ENCODE results near the gene UTRN. TPM values are rescaled to one million over a fixed set of nuclear protein-coding genes. Genes with fewer than 3 reads are reported as not detected.

Gene UTRN
- total RNA-seq = 96.4 TPM
- long read RNA-seq, partial matches to known transcripts = 10 of 27 reads
- long read RNA-seq, other reads (novel, unspliced or antisense) = 17 of 27 reads

DNA sequence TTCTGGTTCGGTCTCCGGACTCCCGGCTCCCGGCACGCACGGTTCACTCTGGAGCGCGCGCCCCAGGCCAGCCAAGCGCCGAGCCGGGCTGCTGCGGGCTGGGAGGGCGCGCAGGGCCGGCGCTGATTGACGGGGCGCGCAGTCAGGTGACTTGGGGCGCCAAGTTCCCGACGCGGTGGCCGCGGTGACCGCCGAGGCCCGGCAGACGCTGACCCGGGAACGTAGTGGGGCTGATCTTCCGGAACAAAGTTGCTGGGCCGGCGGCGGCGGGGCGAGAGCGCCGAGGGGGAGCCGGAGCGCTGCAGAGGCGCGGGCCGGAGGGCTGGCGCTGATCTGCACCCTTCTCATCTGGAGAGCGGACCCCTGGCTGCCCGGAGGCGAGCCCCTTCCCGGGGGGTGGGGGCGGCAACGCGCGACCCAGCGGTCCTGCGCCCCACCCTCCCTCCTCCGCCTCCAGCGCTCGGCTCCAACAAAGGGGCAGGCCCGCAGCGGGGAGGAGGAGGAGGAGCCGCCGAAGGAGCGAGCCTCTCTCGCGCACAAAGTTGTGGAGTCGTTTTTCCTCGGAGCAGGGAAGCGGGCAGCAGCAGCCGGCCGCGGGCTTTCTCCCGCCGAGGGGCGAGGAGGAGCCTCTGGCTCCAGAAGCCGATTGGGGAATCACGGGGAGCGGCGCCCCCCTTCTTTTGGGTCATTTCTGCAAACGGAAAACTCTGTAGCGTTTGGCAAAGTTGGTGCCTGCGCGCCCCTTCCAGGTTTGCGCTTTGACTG, at the start of gene UTRN:
Gene UTRN (plus strand): TSS at position 553 of the 765 bp plus-strand sequence. CDS start 6,494 bp downstream, outside the sequence.
- intact Hi-C loops (cut with DNase I) = loop anchor here (1.0 to 10.0 kb wide), 4 partner anchors 69 to 197 kb away; partner anchors contain the start of gene STX11
- peak; percentile 90 for DNase-seq (ENCODE audit: low spot score)

DNA sequence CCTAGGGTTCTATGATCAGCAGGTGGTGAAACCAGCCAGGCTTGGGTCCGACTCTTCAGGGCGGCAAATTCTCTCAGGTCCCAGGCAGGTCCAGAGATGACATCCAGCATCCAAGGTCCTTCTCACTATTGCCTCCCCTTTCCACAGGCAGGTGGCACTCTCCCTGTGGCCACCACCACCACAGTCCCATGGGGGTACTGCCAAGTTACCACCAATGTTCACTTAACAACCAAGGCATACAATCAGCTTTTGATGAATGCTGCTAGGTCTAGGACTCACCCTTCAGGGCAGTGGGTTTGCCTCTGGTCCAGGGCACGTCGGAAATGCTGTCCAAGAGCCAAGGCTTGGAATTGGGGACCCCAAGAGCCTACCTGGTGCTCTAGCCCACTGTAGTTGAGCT, 40.4 kb upstream of the UTRN start:
- intact Hi-C loops (cut with DNase I) = no loop called here
- no peak for DNase-seq (ENCODE audit: low spot score)

DNA sequence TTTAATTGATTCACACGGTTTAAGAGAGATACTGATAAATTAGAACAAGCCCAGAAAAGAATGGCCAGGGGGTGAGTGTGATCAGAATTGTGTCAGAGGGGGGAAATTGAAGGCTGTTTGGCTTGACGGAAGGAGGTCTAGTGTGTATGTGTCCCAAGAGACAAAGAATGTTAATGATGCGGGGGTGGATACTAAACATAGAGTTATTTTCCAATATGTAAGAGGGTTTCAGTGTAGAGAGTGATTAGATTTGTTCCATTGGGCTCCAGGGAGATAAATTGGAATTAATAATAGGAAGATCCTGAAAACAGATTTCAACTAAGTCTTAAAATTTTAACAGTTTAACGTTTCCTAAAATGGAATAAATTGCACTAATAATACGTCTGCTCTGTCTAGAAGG, 38.1 kb upstream of the UTRN start:
- no peak for DNase-seq (ENCODE audit: low spot score)
- intact Hi-C loops (cut with DNase I) = no loop called here

DNA sequence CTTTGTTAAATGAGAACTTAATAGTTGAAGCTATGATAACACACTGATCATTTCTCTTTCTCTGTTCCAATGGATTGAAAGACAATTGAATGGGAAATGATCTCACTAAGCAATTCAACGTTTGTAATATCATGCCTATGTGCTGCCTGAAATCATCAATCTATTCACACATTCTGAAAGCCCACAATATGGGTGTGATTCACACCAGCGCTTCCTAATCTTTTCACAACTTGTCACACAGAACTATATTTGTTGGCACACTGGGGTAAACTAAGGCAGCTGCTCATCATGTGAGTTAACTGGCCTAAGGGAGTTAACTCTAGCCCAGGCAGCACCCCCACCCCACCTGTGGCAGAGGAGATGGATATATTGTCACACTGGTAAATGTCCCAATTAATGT, 37.1 kb upstream of the UTRN start:
- intact Hi-C loops (cut with DNase I) = no loop called here
- no peak for DNase-seq (ENCODE audit: low spot score)

DNA sequence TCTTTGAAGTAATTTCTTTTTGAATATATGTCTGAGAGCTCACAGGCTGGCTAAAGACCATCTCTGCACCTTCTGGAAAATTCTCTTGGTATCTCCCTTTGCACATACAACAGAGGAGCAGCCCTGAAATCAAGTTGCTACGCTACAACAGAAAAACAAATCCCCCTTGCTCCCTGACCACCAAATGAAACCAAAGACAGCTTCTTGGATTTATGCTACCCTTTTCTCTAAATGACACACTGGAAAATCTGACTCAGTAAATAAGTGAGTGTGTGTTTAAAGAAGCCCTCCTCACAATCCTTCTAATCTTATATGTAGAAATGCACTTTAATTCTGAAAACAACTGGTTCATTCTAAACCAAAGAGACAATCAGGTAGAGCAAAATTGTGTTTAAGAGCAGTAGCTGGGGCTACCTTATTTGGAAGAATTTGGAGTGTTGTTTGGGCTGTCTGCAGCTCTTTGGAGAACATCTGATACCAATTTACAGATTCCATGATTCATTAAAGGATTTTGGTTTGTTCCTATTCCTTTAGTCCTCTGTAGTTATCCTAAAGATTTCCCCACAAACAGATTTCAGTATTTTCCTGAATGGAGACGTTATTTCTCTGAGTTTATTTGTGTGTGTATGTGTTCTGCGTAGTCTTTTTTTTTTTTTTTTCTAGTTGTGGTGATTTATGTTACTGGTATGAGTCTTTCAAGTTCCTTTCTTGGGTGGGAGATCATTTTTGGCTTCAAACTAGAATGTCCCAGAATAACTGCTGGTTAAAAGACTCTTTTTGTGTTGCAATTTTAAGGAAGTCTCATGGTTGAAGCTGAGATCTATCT, 36.4 kb upstream of the UTRN start:
- no peak for DNase-seq (ENCODE audit: low spot score)

DNA sequence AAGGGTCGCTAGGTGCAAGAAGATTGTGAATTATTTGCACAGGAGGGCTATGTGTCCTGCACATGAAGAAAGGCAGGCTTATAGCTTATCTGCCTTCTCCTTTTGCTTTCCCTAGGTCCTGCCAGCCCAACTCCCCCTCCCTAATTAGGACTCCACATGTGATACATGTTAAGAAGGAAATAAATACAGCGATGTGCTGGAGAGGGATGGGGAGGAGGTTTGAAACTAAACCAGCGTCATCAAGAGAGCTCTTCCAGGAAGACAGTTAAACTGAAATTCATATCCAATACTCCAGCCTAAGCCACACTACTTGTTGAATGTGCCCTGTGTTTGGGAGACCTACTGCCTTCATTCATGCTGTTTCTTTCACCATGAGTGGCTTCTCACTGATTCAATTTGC, 34.9 kb upstream of the UTRN start:
- intact Hi-C loops (cut with DNase I) = no loop called here
- no peak for DNase-seq (ENCODE audit: low spot score)

More for the DNA sequence above, 36.4 kb upstream of the UTRN start:
- intact Hi-C loops (cut with DNase I) = no loop called here

DNA sequence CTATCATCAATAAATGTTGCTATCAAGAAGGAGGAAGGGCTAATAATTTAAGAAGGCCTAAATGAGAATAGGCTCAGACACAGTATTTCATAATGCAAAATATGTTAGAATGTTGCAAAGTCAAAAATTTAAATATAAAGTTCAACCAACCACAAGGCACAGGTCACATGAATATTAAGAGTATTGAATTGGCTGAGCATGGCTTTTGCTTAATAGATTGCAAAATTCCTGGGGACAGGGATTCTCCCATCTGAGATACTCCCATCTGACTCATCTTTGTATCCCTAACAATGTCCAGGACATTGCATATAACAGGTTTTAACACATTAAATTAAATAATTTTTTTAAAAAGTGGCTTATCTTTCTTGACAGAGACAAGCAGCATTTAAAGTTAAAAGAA, 32.9 kb upstream of the UTRN start:
- no peak for DNase-seq (ENCODE audit: low spot score)
- intact Hi-C loops (cut with DNase I) = no loop called here

DNA sequence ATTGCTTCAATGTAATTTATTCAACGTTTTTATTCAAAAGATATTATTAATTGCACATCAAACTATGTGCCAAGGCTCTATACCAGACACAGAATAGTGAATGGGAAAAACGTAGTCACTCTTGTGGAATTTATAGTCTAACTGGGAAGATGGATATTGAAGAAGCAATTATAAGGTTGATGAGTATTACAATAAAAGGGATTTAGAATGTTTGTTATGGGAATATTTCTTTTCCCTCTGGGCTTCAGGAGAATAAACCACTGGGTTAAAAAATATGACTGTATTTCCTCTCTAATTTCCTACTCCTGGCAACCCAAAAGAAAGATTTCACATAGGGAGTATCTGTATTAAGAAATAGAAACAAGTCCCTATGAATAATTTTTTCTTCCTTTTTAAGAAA, 25.1 kb upstream of the UTRN start:
- intact Hi-C loops (cut with DNase I) = loop anchor here (5.0 kb wide), 1 partner anchor 217 kb away; no protein-coding TSS in a partner anchor
- DNase-seq (ENCODE audit: low spot score) = no peak

DNA sequence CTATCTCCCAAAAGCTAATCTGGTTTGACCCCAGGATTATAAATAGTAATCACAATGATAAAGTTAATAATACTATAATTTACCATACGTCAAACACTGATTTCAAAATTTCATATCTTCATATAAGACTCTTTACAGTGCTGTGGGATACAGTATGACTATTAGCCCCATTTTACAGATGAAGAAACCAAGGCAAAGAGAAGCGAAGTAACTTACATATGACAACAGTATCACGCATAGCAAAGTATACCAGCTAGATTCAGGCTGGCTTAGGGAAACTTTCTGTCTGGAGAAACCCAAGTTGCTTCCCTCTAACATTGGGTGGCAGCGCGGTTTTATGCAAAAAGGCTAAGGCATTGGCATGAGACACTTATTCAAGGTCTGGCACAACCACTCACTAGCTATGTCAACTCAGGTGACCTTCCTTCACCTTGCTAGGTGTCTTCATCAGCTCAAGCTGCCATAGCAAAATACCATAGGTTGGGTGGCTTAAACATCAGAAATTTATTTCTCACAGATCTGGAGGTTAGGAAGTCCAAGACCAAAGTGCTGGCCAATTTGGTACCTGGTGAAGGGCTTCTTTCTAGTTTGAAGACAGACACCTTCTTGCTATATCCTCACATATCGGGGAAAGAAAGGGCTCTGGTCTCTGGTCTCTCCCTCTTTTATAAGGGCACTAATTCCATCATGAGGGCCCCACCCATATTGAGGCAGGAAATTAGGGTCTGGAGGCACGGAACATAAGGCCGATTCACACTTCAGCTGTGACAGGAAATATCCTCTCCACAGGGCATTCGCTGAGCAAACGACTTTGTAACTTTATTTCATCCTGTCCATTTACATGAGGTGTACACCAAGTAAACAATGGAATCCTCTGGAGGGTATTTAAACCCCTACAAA, 22.4 kb upstream of the UTRN start:
- intact Hi-C loops (cut with DNase I) = loop anchor here (5.0 kb wide), 1 partner anchor 215 kb away; no protein-coding TSS in a partner anchor
- DNase-seq (ENCODE audit: low spot score) = no peak

DNA sequence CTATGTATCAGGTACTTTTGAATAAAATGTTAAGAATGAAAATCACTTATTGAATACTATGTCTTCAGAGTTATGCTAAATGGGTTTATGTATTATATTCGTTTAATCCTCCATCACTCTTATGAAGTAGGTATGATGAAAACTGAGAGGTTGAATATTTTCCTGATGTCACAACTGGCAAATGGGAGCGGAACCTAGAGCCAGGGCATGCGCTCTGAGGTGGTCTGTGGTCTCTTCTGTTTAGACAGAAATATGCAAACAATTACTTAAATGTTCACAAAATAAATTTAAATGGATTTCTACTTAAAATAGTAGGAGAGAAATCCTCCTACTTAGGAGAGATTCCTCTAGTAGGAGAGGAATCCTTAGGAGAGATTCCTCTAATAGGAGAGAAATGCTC, 21.3 kb upstream of the UTRN start:
- intact Hi-C loops (cut with DNase I) = loop anchor here (2.0 to 5.0 kb wide), 2 partner anchors 47 to 214 kb away; no protein-coding TSS in a partner anchor
- no peak for DNase-seq (ENCODE audit: low spot score)

DNA sequence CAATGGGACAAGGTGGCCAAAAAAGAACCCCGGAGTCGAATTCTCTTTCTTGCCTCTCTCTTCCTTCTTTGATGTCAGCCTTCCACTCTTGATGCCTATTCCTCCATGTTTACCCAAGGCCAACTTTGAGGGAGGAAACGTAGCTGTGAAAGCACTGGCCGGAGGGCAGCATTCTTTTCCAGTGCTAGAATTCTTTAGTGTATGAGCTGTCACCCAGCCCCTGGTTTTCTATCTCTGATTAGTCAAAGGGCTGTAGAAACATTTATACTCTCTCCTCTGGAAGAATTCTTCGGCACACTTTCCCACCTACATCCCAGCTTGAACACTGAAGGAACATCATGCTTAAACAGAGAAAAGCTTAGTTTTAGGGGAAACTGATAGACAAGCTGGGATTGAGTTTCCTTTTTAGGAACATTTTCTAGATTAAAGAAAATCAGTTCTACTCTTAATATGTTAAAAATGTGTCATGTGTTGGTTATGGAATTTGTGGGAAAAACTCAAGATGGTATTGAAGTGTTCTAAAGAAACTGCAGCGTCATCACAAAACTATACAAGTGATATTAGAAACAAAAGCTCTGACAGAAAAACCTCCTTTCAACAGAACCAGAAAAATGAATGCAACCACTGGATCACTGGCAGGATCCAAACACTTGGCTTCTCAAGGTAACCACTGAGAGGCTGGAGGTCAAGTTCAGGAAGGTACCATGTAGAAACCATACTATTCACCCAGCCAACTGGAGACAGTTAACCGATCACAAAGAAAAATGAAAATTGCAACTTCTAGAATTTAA, 20.7 kb upstream of the UTRN start:
- intact Hi-C loops (cut with DNase I) = loop anchor here (2.0 to 5.0 kb wide), 2 partner anchors 48 to 213 kb away; no protein-coding TSS in a partner anchor

DNA sequence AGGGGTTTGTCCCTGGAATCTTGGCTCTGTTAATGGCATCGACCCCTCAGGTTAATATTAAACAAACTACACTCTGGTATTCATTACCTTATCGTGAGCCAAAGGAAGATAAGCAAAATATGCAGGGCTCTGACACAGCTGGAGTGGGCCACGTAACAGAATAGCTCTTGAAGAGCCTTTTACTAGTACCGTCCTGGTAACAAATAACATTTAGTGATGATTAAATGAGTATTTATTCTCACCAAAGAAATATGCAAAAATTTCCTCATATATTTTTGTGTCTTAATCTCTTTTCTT, 20.1 kb upstream of the UTRN start:
- intact Hi-C loops (cut with DNase I) = loop anchor here (2.0 kb wide), 1 partner anchor 48 kb away; no protein-coding TSS in a partner anchor
- DNase-seq (ENCODE audit: low spot score) = no peak

More for the DNA sequence above, 20.7 kb upstream of the UTRN start:
- DNase-seq (ENCODE audit: low spot score) = no peak

DNA sequence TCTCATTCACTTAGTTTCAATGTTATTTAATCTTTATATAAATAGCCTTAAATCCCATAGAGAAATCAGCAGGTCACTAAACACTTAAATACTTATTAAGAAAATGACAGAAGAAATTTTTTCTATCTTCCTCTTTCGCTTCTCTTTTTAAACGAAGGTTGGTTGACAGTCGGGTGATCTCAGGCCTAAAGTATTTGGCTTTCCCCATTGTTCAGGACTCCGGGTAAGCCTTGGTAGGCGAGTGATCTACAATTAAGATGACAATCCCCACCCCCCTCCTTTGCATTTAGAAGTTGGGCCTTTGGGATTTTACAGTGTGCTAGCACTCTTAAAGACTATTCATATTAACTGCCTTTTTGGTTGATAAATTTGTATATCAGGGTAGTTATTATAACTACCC, 19.7 kb upstream of the UTRN start:
- DNase-seq (ENCODE audit: low spot score) = no peak
- intact Hi-C loops (cut with DNase I) = loop anchor here (2.0 kb wide), 1 partner anchor 49 kb away; no protein-coding TSS in a partner anchor

DNA sequence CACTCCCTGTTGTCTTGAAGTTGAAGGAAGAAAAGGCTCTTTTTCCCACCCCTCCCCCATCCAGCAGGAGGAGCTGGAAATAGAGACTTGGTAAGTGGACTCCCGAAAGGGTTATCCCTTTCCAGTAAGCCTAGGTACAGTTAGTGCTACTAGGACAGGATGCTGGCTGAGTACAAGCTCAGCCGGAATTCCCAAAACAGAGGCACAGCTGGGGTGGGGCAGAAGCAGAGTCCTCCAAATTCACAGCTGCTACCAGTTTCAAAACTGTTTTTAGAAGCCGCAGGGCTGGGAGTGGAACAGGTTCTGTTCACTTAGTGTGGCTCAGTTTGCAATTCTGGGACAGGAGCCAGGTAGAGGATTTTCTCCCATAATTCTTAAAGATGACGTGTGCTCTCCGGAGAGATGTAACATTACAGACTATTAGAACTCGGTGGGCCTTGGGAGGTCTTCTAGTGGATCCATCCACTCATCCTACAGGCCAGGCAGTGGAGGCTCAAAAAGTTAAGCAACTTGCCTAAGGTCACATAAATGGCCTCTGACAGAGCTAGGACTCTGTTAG, 19.0 kb upstream of the UTRN start:
- no peak for DNase-seq (ENCODE audit: low spot score)
- intact Hi-C loops (cut with DNase I) = no loop called here

DNA sequence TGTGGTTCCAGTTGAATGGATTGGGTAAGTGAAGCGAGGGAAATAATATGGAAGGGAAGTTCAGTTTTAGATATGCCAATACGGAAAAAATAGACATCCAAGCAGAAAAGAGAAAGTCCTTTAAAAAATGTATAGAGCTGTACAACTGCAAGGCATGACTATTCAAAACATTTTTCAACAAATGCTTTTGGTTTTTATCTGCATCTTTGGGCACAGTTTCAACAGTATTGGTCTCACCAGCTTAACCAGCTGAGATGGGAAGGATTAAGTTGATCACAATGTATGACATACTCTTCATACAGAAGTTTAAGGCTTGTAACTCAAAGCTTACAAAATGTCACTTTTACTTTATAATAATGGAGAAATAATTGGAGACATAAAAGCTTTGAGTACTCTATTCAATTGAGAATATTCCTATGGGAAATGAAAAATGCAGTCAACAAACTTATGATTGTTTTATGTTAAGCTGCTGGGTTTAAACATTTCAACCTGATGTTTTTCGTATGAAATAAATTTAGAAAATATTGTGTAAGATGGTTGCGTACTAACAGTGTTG, 16.3 kb upstream of the UTRN start:
- no peak for DNase-seq (ENCODE audit: low spot score)
- intact Hi-C loops (cut with DNase I) = no loop called here

DNA sequence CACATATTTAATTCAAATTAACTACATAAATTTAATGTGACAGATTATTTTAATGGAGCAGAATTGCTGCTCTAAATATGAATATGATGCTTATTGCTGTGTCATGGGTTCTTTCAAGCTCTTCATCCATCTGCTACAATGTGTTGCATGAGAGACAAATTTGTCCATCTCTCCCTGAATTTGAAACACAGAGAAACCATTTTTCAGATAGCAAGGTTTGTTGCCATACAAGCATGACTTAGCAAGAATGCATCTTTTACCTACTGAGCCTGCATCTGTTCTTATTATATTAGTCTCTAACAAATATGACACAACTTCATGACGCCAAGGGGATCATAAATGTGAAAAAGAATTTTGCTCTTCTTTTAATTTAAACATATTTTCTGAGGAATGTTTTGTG, 8.0 kb upstream of the UTRN start:
- no peak for DNase-seq (ENCODE audit: low spot score)
- intact Hi-C loops (cut with DNase I) = no loop called here

DNA sequence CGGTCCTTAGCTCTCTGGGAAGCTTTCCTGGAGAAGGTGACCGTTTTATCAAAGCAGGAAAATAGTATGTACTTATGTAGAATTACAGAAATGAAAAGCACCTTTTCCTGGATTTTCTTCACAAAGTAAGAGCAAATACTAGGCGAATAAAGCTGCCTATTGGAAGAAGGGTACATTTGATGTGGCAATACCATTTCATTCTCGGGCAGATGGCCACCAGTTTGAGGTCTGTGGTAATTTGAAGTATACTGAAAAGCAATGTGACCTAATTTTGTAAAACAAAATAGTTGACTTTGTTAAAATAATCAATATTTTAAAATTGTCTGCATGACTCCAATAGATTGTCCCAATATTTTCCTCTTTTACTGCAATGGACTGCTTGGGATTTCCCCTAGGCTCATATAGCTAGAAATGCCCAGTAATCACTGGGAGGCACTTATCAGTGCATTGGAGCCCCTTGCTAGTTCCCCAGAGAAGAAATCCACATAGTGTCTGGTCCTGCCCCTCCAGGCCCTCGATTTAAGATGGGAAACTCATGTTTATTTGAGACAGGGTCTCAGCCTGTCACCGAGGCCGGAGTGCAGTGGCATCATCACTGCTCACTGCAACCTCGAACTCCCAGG, 7.4 kb upstream of the UTRN start:
- intact Hi-C loops (cut with DNase I) = no loop called here
- DNase-seq (ENCODE audit: low spot score) = no peak

Data from cardiac septum (tissue), 1 donor.